K562 (cell line): ENCODE data around the gene LSM8. TPM values are rescaled to one million over a fixed set of nuclear protein-coding genes. Genes with fewer than 3 reads are reported as not detected.

Source experiments
- BACH1 ChIP-seq: fragments of 200-800 bp; sonication (Bioruptor generic); IDR thresholded peaks from 2 replicates; pipeline ENCODE4 v1.6.1; 2016; ENCODE audit warnings: missing genetic modification characterization, missing compliant biosample characterization
- CEBPB ChIP-seq: fragments of 450-650 bp; IDR thresholded peaks from 2 replicates; pipeline ENCODE4 v1.6.1; 2016; ENCODE audit warnings: missing genetic modification characterization, missing compliant biosample characterization
- E4F1 ChIP-seq: fragments of 250-450 bp; sonication (Bioruptor Pico); IDR thresholded peaks from 2 replicates; pipeline ENCODE4 v1.5.0; 2021; ENCODE audit warnings: mild to moderate bottlenecking, borderline replicate concordance
- GTF2E2 ChIP-seq: fragments of 200-800 bp; sonication (Bioruptor generic); IDR thresholded peaks from 2 replicates; pipeline ENCODE4 v1.6.1; 2016; ENCODE audit warnings: missing genetic modification characterization, missing compliant biosample characterization
- SFPQ ChIP-seq: fragments of 200-400 bp; formaldehyde crosslinking; IDR thresholded peaks from 2 replicates; pipeline ENCODE4 v1.6.1; 2017; ENCODE audit warnings: mild to moderate bottlenecking, low read depth, low read length, moderate library complexity
- SIN3B ChIP-seq: fragments of 450-650 bp; IDR thresholded peaks from 2 replicates; pipeline ENCODE4 v1.6.1; 2017; ENCODE audit warnings: low read depth, mild to moderate bottlenecking, moderate library complexity
- SMC3 ChIP-seq: conservative IDR thresholded peaks from 2 replicates; pipeline ENCODE4 v1.6.1; 2011; ENCODE audit warnings: low read depth, low read length, improper control_type of control experiment; ENCODE audit not compliant: insufficient read depth
- STAT6 ChIP-seq: sonication (generic); formaldehyde crosslinking; IDR thresholded peaks from 2 replicates; pipeline ENCODE4 v1.8.1; 2023; ENCODE audit warnings: mild to moderate bottlenecking, missing genetic modification reagents
- ZC3H4 ChIP-seq: sonication (generic); formaldehyde crosslinking; IDR thresholded peaks from 2 replicates; pipeline ENCODE4 v1.9.0; 2021; ENCODE audit warnings: missing genetic modification reagents, borderline replicate concordance
- ZNF431 ChIP-seq: sonication (generic); formaldehyde crosslinking; IDR thresholded peaks from 2 replicates; pipeline ENCODE4 v1.8.0; 2022; ENCODE audit warnings: mild to moderate bottlenecking, missing genetic modification reagents
- polyA plus RNA-seq, 8 experiments: library from polyadenylated mRNA; depleted of rRNA in 4 of 8; stranded (reverse) in 5 of 8; unstranded in 3 of 8; fragments of >200 nt; fragmentation: Nextera tagmentation in 2 of 8; fragmentation: Illumina TruSeq in 1 of 8; extraction: Ambion mirVana in 2 of 8; extraction: Trizol in 1 of 8; gene quantifications; 2 replicates each; pipeline versions ENCODE4 v1.2.1 to v1.2.3, GENCODE V29; 2011 to 2014; ENCODE audit warnings: inconsistent platforms in 1 of 8, missing spikeins in 1 of 8
- total RNA-seq, 7 experiments: library from RNA; depleted of rRNA in 6 of 7; stranded (reverse); fragments of >200 nt in 6 of 7; fragmentation: Illumina TruSeq in 2 of 7; extraction: Trizol in 2 of 7; gene quantifications; 2 replicates each; pipeline versions ENCODE4 v1.2.1 to v1.2.3, GENCODE V29; 2011 to 2021; ENCODE audit warnings: low replicate concordance in 1 of 7

The LSM8 gene
- total and polyA plus RNA-seq, 9 of the 15 experiments (the other 6 are each of a cell fraction or from before 2014, with no cell fraction given): 81.5 to 340 (median 180) TPM

GRCh38 chr7:118183786-118184564 lies at the start of gene LSM8 (continued):
- TF ChIP-seq SFPQ: no peak
- no peak for TF ChIP-seq CEBPB (tag)
- no peak for TF ChIP-seq ZC3H4 (CRISPR knock-in tag)
- no peak for TF ChIP-seq E4F1 (CRISPR knock-in tag)
- TF ChIP-seq SIN3B: peak; percentile 74
- TF ChIP-seq ZNF431: no peak
- TF ChIP-seq STAT6: 0 out of 2 replicates have a peak, but pooled peaks have one; percentile 23
- TF ChIP-seq SMC3: no peak
- no peak; the same call in 1 of the 2 replicates for TF ChIP-seq BACH1 (tag)
- TF ChIP-seq GTF2E2: peak; percentile 98
